ENCODE results near the gene ATAD3B. TPM values are rescaled to one million over a fixed set of nuclear protein-coding genes. Genes with fewer than 3 reads are reported as not detected.
"Not testable (repeated sequence)": the region's sequence is repeated elsewhere in the genome, so short reads cannot be mapped to it uniquely, and the experiment has no call there.

The ATAD3B gene
- total RNA-seq, 1 donor from 2014 or later: 37.5 TPM

GRCh38 chr1:1449099-1449739 is 22.3 kb upstream of the ATAD3B start, which contains the start of gene ATAD3C:
TSS of gene ATAD3C (plus strand) at chr1:1449689. CDS start at chr1:1450684, 995 bp downstream.
- DNase-seq (ENCODE audit: extremely low read depth, low read depth, low spot score): no peak

GRCh38 chr1:1450616-1451015 is 20.9 kb upstream of the ATAD3B start:
- DNase-seq (ENCODE audit: extremely low read depth, low read depth, low spot score): not testable (repeated sequence)

- no peak for DNase-seq (ENCODE audit: extremely low read depth, low read depth, low spot score)
Measured at GRCh38 chr1:1451696-1452364, 19.7 kb upstream of the ATAD3B start.

GRCh38 chr1:1452365-1452739 is 19.2 kb upstream of the ATAD3B start:
- not testable (repeated sequence) for DNase-seq (ENCODE audit: extremely low read depth, low read depth, low spot score)

- DNase-seq (ENCODE audit: extremely low read depth, low read depth, low spot score): no peak
Measured at GRCh38 chr1:1452882-1453281, 18.7 kb upstream of the ATAD3B start.

- not testable (repeated sequence) for DNase-seq (ENCODE audit: extremely low read depth, low read depth, low spot score)
Measured at GRCh38 chr1:1454286-1455056, 17.1 kb upstream of the ATAD3B start.

DNA sequence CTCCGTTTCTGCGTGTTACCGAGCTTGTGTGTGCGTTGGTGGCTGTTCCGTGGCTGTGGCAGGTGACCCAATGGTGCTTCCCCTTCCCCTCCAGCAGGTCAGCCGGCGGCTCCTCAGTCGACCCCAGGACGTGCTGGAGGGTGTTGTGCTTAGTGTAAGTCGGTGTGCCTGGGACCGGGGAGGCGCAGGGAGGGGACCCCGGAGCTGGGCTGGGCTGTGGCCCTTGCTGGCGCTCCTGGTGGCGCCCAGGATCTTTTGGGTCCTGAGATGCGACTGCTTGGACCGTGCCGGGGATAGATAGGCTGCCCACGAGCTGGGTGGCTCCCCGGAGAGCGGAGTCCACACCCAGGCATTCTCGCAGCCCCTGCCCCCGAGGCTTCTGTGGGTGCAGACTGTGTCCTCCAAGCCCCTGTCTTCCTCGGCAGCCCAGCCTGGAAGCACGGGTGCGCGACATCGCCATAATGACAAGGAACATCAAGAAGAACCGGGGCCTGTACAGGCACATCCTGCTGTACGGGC is 16.1 kb upstream of the ATAD3B start:
- DNase-seq (ENCODE audit: extremely low read depth, low read depth, low spot score): no peak

DNA sequence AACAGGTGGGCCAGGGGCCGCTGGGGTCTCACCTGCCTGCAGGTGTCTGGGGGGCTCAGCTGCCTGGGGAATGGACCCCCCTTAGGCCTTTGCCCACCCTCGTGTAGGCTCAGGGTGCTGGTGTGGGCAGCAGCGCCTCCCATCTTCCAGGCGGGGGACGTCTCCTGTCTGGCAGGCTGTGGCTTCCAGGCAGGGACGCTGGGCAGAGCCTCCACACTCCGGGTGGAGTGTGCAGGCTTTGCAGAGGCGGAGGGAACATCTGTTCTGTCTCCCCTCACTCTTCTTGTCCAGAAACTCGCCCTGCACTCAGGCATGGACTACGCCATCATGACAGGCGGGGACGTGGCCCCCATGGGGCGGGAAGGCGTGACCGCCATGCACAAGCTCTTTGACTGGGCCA is 15.6 kb upstream of the ATAD3B start:
- not testable (repeated sequence) for DNase-seq (ENCODE audit: extremely low read depth, low read depth, low spot score)

- DNase-seq (ENCODE audit: extremely low read depth, low read depth, low spot score): not testable (repeated sequence)
Measured at GRCh38 chr1:1456683-1457255, 14.8 kb upstream of the ATAD3B start.

DNA sequence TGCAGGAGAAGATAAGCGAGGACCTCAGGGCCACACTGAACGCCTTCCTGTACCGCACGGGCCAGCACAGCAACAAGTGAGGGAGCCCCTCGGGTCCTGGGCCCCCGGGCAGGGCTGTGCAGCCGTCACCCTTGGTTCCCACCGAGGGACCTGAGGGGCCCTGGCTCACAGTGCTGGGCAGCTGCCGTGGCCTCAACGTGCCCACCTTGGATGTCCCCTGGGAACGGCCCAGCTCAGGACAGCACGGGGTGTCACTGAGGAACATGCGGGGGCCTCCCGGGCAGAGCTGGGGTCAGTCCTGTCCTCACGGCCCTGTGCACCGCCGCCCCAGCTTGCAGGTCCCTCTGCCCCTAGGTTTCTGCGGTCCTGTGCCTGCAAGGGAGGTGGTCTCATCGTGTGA is 12.4 kb upstream of the ATAD3B start:
- not testable (repeated sequence) for DNase-seq (ENCODE audit: extremely low read depth, low read depth, low spot score)

- DNase-seq (ENCODE audit: extremely low read depth, low read depth, low spot score): not testable (repeated sequence)
Measured at GRCh38 chr1:1459711-1460110, 11.9 kb upstream of the ATAD3B start.

- no peak for DNase-seq (ENCODE audit: extremely low read depth, low read depth, low spot score)
Measured at GRCh38 chr1:1460540-1461130, 10.9 kb upstream of the ATAD3B start.

- no peak for DNase-seq (ENCODE audit: extremely low read depth, low read depth, low spot score)
Measured at GRCh38 chr1:1461721-1462317, 9.7 kb upstream of the ATAD3B start.

GRCh38 chr1:1462318-1462966 is 9.1 kb upstream of the ATAD3B start:
- DNase-seq (ENCODE audit: extremely low read depth, low read depth, low spot score): no peak

DNA sequence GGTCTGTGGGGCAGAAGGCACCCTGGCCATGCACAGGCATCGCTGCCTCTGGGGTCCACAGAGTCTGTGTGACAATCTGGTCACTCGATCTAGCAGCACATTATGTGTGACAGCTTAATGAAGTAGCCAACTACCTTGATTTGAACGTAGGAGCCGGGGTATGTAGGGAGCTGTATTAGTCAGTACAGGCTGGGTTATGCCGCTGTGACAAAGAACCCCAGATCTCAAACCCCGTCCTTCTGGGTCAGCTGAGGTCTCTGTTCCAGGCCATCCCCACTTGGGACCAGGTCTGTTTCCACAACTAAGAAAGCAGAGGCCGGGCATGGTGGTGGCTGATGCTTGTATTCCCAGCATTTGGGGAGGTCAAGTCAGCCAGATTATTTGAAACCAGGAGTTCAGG is 8.3 kb upstream of the ATAD3B start:
- no peak for DNase-seq (ENCODE audit: extremely low read depth, low read depth, low spot score)

DNA sequence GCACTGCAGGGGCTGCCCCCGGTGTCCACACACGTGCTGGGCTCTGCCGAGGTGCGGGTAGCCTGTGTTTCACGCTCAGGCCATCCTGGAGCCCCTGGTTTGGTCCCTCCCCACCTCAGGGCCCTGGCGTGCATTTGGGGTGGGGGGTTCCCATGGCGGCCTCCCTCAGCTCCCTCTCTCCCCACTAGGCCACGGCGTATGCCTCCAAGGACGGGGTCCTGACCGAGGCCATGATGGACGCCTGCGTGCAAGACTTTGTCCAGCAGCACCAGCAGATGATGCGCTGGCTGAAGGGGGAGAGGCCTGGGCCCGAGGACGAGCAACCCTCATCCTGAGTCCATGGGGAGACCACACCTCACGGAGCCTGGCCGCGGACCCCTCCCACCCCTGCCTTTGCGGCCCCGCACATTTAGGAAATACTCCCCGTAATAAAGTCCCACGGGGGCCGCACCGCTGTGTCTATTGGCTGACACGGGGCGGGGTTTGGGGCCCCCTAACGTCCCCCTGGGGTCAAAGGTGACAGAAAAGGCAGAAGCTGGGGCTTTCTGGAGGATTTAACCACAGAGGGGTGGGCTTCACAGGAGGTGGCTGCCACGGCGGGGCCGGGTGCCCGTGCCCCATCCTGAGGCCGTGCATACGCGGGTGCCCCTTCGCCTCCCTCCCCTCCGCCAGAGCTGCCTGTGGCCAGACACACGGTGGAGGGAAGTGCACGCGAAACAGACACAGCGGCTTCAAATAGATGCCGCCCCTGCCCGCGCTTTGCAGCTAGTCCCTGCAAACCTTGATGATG is 3.2 kb upstream of the ATAD3B start:
- DNase-seq (ENCODE audit: extremely low read depth, low read depth, low spot score): not testable (repeated sequence)

DNA sequence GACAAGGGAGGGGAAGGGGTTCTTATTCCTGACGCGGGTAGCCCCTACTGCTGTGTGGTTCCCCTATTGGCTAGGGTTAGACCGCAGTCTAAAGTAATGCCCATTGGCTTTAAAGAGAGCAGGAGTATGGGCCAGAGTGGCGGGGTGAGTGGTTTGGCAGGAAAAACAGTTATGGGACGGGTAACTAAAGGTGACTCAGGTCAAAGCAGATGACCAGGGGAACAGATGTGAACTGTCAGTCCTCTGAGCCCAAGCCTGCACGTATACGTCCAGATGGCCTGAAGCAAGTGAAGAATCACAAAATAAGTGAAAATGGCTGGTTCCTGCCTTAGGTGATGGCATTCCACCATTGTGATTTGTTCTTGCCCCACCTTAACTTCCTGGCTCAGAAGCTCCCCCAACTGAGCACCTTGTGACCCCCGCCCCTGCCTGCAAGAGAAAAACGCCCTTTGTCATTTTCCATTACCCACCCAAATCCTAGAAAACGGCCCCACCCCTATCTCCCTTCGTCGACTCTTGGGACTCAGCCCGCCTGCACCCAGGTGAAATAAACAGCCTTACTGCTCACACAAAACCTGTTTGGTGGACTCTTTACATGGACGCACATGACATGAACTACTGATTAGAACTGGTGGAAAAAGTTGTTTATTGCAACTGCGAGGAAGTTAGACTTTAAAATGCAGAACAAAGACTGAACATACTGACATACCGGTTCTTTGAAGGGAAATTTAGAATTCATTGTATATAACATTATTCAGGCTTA is 758 bp upstream of the ATAD3B start:
- DNase-seq (ENCODE audit: extremely low read depth, low read depth, low spot score): no peak
